Activated B cell treated with CpG ODN at 0.5 μM for 24 hours (primary cell): ENCODE results near the gene CHST8. TPM values are rescaled to one million over a fixed set of nuclear protein-coding genes. Genes with fewer than 3 reads are reported as not detected.
A peak's percentile ranks its signal among the peaks of the same experiment; 100 is the strongest.

Source experiments
- ATAC-seq: fragments of 200-7000 bp; cut with Tn5 transposase; one replicate; pipeline ENCODE4 v1.10.0; 2021; ENCODE audit warnings: low read depth, mild to moderate bottlenecking, moderate library complexity
- CTCF ChIA-PET: fragments of 350-600 bp; sonication (Branson Sonifier 250); formaldehyde crosslinking; loops from one replicate; lab custom pipeline; 2021; ENCODE audit warnings: antibody characterized with exemption; lab: Charles Lee
- POLR2A ChIA-PET: fragments of 350-600 bp; sonication (Branson Sonifier 250); formaldehyde crosslinking; loops from one replicate; lab custom pipeline; 2021; ENCODE audit warnings: antibody characterized with exemption; lab: Charles Lee
- DNase-seq: peaks from one replicate; pipeline ENCODE4 v3.0.0; 2022
- H3K27ac Mint-ChIP-seq: one replicate; pipeline ENCODE4 v1.8.0; 2020; ENCODE audit warnings: mixed read lengths
- H3K27me3 Mint-ChIP-seq: one replicate; pipeline ENCODE4 v1.8.0; 2021; ENCODE audit warnings: mixed read lengths
- H3K36me3 Mint-ChIP-seq: one replicate; pipeline ENCODE4 v1.8.0; 2021; ENCODE audit warnings: low read depth, mixed read lengths
- H3K4me1 Mint-ChIP-seq: one replicate; pipeline ENCODE4 v1.8.0; 2021; ENCODE audit warnings: mixed read lengths
- H3K4me3 Mint-ChIP-seq: one replicate; pipeline ENCODE4 v1.8.0; 2020; ENCODE audit warnings: mild to moderate bottlenecking, mixed read lengths
- H3K9me3 Mint-ChIP-seq: one replicate; pipeline ENCODE4 v1.8.0; 2020; ENCODE audit warnings: mixed read lengths
- intact Hi-C: fragments of 100-400 bp; cut with micrococcal nuclease; formaldehyde crosslinking; loops from one replicate; pipeline ENCODE4 v1.15.1; 2024
- total RNA-seq: library from RNA; stranded (reverse); gene quantifications from 2 replicates; pipeline ENCODE4 v1.2.3, GENCODE V29; 2022
- TF ChIP-seq, protein P1 (sequence below): fragments of 200-600 bp; IDR thresholded peaks from one replicate; pipeline ENCODE4 v1.8.0; 2022; ENCODE audit warnings: antibody characterized with exemption, mild to moderate bottlenecking

CHST8 gene
- total RNA-seq, 1 donor from 2014 or later, result not detected

DNA sequence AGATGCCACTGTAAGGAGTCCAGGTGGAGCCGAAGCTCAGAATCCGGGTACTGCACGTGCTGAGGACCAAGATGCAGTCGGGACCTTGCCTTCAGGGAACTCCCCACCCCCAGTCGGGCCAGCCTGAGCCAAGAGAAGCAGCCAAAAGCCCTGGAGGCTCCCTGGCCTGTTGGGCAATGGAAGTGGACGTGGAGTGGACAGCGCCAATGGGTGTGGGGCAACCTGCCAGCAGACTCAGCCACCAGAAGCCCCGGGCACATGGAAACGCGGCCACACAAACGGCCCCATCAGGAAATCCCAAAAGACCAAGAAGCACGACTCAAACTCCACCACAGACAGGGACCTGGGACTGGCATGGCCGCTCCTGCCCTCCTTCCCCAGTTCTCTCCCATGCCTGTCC lies 144.9 kb downstream of the CHST8 start:
- TF ChIP-seq, protein P1, sequence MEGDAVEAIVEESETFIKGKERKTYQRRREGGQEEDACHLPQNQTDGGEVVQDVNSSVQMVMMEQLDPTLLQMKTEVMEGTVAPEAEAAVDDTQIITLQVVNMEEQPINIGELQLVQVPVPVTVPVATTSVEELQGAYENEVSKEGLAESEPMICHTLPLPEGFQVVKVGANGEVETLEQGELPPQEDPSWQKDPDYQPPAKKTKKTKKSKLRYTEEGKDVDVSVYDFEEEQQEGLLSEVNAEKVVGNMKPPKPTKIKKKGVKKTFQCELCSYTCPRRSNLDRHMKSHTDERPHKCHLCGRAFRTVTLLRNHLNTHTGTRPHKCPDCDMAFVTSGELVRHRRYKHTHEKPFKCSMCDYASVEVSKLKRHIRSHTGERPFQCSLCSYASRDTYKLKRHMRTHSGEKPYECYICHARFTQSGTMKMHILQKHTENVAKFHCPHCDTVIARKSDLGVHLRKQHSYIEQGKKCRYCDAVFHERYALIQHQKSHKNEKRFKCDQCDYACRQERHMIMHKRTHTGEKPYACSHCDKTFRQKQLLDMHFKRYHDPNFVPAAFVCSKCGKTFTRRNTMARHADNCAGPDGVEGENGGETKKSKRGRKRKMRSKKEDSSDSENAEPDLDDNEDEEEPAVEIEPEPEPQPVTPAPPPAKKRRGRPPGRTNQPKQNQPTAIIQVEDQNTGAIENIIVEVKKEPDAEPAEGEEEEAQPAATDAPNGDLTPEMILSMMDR, result no peak
- peaks cover 13% of the 10 kb centered on the region for H3K27me3 Mint-ChIP-seq
- POLR2A ChIA-PET, result no interaction called here
- no peaks in the 10 kb centered on the region for H3K4me1 Mint-ChIP-seq
- no peaks in the 10 kb centered on the region for H3K9me3 Mint-ChIP-seq
- CTCF ChIA-PET, result no interaction called here
- intact Hi-C loops, result no loop called here
- H3K4me3 Mint-ChIP-seq, result no peak overlapping the region
- no peak for ATAC-seq
- no peak for DNase-seq
- no peak overlapping the region for H3K27ac Mint-ChIP-seq
- H3K36me3 Mint-ChIP-seq, result no peaks in the 10 kb centered on the region

DNA sequence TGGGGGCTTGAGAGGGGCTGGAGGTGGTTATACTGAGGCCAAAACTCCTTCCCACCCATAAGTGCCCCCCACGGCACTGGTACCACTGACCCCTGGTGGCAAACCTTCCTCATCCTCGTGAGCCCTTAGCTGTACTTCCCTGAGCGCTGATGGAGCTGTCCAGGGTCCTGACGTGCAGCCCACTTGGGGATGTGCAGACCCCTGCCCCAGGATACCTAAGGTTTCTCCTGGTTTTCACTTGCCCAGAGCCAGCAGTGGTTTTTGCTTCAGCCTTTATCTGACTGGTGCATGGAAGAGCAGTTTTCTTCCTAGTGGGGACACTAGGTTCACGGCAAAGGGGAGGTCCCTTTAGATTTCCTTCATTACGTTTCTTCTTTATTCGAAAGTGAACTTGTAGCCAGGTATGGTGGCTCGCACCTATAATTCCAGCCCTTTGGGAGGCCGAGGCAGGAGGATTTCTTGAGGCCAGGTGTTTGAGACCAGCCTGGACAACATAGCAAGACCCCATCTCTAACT lies 146.2 kb downstream of the CHST8 start:
- ChIA-PET CTCF (interaction anchor here (1.9 kb wide), 1 partner anchor 10 kb away, joined by 10 read pairs; no protein-coding TSS in a partner anchor), POLR2A (no interaction called here)
- Mint-ChIP-seq H3K9me3 (no peaks in the 10 kb centered on the region), H3K4me3 (no peak overlapping the region), H3K27ac (no peak overlapping the region), H3K27me3 (peaks cover 13% of the 10 kb centered on the region), H3K36me3 (no peaks in the 10 kb centered on the region), H3K4me1 (no peaks in the 10 kb centered on the region)
- DNase-seq, result no peak
- ATAC-seq, result no peak
- TF ChIP-seq, protein P1, result no peak
- intact Hi-C loops, result no loop called here

DNA sequence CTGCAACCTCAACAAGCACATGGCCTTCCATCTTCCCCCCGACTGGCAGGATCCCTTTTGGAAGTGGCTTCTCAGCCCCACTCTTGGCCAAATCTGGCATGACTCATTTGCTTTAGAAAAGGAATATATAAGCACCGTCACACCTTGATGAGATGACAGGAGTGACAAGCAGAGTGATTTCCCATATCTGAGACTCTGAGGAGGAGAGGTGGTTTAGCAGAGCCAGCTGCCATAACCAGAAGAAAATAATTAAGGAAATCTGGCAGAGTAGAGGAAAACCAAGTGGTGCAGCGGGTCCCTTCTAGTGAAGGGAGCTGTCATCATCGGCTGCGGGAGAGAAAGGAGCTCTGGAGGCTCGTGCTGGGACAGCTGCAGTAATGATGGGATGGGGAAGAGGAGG lies 147.5 kb downstream of the CHST8 start:
- ATAC-seq (no peak), DNase-seq (no peak)
- TF ChIP-seq, protein P1, result no peak
- Mint-ChIP-seq H3K4me1 (no peaks in the 10 kb centered on the region), H3K9me3 (no peaks in the 10 kb centered on the region), H3K27ac (no peak overlapping the region), H3K4me3 (no peak overlapping the region), H3K27me3 (peaks cover 13% of the 10 kb centered on the region), H3K36me3 (no peaks in the 10 kb centered on the region)
- intact Hi-C loops, result no loop called here
- ChIA-PET POLR2A (no interaction called here), CTCF (interaction anchor here (1.9 to 2.1 kb wide), 2 partner anchors 9 to 338 kb away, joined by 9 to 10 read pairs; no protein-coding TSS in a partner anchor)

DNA sequence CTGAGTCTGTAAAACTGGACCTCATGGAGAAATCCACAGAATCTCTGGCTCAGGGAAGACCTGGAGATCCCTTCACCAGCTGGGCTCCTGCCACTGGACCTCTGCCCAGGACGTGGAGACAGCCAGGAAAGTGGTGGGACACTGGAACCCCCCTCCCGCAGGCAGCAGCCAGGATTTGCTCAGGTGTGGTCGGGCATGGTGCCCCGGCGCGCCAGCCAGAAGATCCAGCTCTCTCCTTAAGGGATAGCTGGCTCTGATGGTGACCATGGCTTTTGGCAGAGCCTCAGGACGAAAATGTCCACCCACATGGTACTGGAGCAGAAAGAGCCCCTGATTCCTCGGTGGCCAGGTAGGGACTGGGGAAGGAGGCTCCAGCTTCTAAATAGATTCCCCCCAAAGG lies 148.4 kb downstream of the CHST8 start:
- no peak for ATAC-seq
- Mint-ChIP-seq H3K4me1 (no peaks in the 10 kb centered on the region), H3K36me3 (no peaks in the 10 kb centered on the region), H3K4me3 (no peak overlapping the region), H3K27me3 (peaks cover 13% of the 10 kb centered on the region), H3K9me3 (no peaks in the 10 kb centered on the region), H3K27ac (no peak overlapping the region)
- POLR2A ChIA-PET, result no interaction called here
- TF ChIP-seq, protein P1, result no peak
- DNase-seq, result no peak
- intact Hi-C loops, result no loop called here
- CTCF ChIA-PET, result interaction anchor here (1.7 to 2.1 kb wide), 3 partner anchors 8 to 339 kb away, joined by 8 to 10 read pairs (median 9); no protein-coding TSS in a partner anchor

DNA sequence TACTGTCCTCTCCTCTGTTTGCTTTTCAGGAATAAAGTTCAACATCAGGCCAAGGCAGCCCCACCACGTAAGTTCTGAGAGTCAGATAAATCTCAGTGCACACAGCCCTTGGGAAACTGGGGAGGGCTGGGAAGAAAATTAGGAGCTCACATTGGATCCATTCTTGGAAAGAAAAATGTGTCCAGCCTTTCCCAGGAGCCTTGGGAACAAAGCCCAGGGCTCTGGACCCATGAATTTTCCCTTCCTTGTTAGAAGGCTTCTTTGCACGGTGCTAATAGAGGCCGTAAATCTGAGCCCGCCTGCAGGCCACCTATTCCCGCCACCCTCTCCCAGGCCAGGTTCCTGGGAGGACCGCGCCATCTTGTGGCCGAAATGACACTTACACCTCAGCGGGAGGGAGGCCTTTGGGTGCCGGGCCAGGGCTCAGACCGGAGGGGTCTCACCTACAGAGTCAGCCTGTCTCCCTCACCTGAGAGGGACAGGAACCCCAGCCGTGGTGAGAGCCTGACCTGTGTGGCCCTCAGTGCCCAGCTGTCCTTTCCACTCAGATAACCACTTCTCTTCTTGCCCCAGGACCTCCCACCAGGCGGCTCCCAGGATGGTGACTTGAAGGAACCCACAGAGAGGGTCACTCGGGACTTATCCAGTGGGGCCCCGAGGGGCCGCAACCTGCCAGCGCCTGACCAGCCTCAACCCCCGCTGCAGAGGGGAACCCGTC lies 149.8 kb downstream of the CHST8 start:
- CTCF ChIA-PET, result interaction anchor here (1.0 to 1.7 kb wide), 3 partner anchors 339 to 356 kb away, joined by 3 to 8 read pairs (median 3); no protein-coding TSS in a partner anchor
- ATAC-seq (peak; percentile 54), DNase-seq (peak; percentile 42)
- POLR2A ChIA-PET, result no interaction called here
- Mint-ChIP-seq H3K4me1 (no peaks in the 10 kb centered on the region), H3K4me3 (no peak overlapping the region), H3K9me3 (no peaks in the 10 kb centered on the region), H3K27ac (no peak overlapping the region), H3K36me3 (no peaks in the 10 kb centered on the region), H3K27me3 (peaks cover 16% of the 10 kb centered on the region)
- intact Hi-C loops, result loop anchor here (1.0 kb wide), 2 partner anchors 355 to 536 kb away; no protein-coding TSS in a partner anchor
- TF ChIP-seq, protein P1, result no peak
